Activated CD8-positive, alpha-beta T cell treated with anti-CD3 and anti-CD28 coated beads for 36 hours (primary cell): ENCODE results near the gene SUPT3H. TPM values are rescaled to one million over a fixed set of nuclear protein-coding genes. Genes with fewer than 3 reads are reported as not detected.

Source experiments
- ATAC-seq: fragments of 200-7000 bp; cut with Tn5 transposase; one replicate; pipeline ENCODE4 v1.10.0; 2021; ENCODE audit warnings: mild to moderate bottlenecking, moderate library complexity
- CTCF ChIA-PET: fragments of 350-600 bp; sonication (Branson Sonifier 250); formaldehyde crosslinking; loops from one replicate; lab custom pipeline; 2021; ENCODE audit warnings: antibody characterized with exemption; lab: Charles Lee
- POLR2A ChIA-PET: fragments of 350-600 bp; sonication (Branson Sonifier 250); formaldehyde crosslinking; loops from one replicate; lab custom pipeline; 2021; ENCODE audit warnings: antibody characterized with exemption; lab: Charles Lee
- DNase-seq: peaks from one replicate; pipeline ENCODE4 v3.0.0-alpha.2; 2020
- H3K27ac Mint-ChIP-seq: one replicate; pipeline ENCODE4 v1.8.0; 2021; ENCODE audit warnings: mild to moderate bottlenecking, mixed read lengths
- H3K27me3 Mint-ChIP-seq: one replicate; pipeline ENCODE4 v1.8.0; 2021; ENCODE audit warnings: mixed read lengths
- H3K36me3 Mint-ChIP-seq: one replicate; pipeline ENCODE4 v1.8.0; 2021; ENCODE audit warnings: low read depth, mixed read lengths
- H3K4me1 Mint-ChIP-seq: one replicate; pipeline ENCODE4 v1.8.0; 2021; ENCODE audit warnings: low read depth, mixed read lengths
- H3K4me3 Mint-ChIP-seq: one replicate; pipeline ENCODE4 v1.8.0; 2021; ENCODE audit warnings: mild to moderate bottlenecking, moderate library complexity, mixed read lengths
- H3K9me3 Mint-ChIP-seq: one replicate; pipeline ENCODE4 v1.8.0; 2021; ENCODE audit warnings: mixed read lengths
- CTCF ChIP-seq: fragments of 200-600 bp; IDR thresholded peaks from one replicate; pipeline ENCODE4 v1.8.0; 2022; ENCODE audit warnings: antibody characterized with exemption, mild to moderate bottlenecking
- intact Hi-C: fragments of 100-400 bp; cut with micrococcal nuclease; formaldehyde crosslinking; loops from one replicate; pipeline ENCODE4 v1.10.0; 2022
- total RNA-seq, 2 experiments: library from RNA; stranded (reverse); gene quantifications; one replicate each; pipeline ENCODE4 v1.2.3, GENCODE V29; 2021

SUPT3H gene
- total RNA-seq, 2 experiments from 2014 or later, result 20.0 to 20.2 TPM

GRCh38 chr6:44833248-44833647 lies 544.5 kb downstream of the SUPT3H start:
- H3K4me1 Mint-ChIP-seq, result peaks cover 37% of the 10 kb centered on the region
- H3K27ac Mint-ChIP-seq, result no peak overlapping the region
- no peak for TF ChIP-seq CTCF
- ChIA-PET POLR2A (no interaction called here), CTCF (no interaction called here)
- ATAC-seq (no peak), DNase-seq (no peak)
- H3K9me3 Mint-ChIP-seq, result no peaks in the 10 kb centered on the region
- H3K36me3 Mint-ChIP-seq, result peaks cover 2% of the 10 kb centered on the region
- intact Hi-C loops, result no loop called here
- H3K4me3 Mint-ChIP-seq, result no peak overlapping the region
- no peaks in the 10 kb centered on the region for H3K27me3 Mint-ChIP-seq

- no peak overlapping the region for H3K4me3 Mint-ChIP-seq
- no peaks in the 10 kb centered on the region for H3K9me3 Mint-ChIP-seq
- no peak overlapping the region for H3K27ac Mint-ChIP-seq
- CTCF ChIA-PET, result interaction anchor here (0.6 kb wide), 1 partner anchor 273 kb away, joined by 3 read pairs; no protein-coding TSS in a partner anchor
- H3K27me3 Mint-ChIP-seq, result no peaks in the 10 kb centered on the region
- ATAC-seq (no peak), DNase-seq (no peak)
- no peak for TF ChIP-seq CTCF
- POLR2A ChIA-PET, result no interaction called here
- H3K4me1 Mint-ChIP-seq, result peaks cover 35% of the 10 kb centered on the region
- intact Hi-C loops, result no loop called here
- H3K36me3 Mint-ChIP-seq, result peaks cover 3% of the 10 kb centered on the region
Observed at GRCh38 chr6:44831002-44831610, 546.6 kb downstream of the SUPT3H start.

- POLR2A ChIA-PET, result no interaction called here
- Mint-ChIP-seq H3K4me1 (peaks cover 35% of the 10 kb centered on the region), H3K4me3 (no peak overlapping the region)
Observed at GRCh38 chr6:44829836-44830235, 547.9 kb downstream of the SUPT3H start.

GRCh38 chr6:44828780-44829179 lies 549.0 kb downstream of the SUPT3H start:
- intact Hi-C loops, result no loop called here
- Mint-ChIP-seq H3K36me3 (peaks cover 5% of the 10 kb centered on the region), H3K9me3 (no peaks in the 10 kb centered on the region), H3K4me1 (peaks cover 35% of the 10 kb centered on the region), H3K27me3 (no peaks in the 10 kb centered on the region), H3K4me3 (no peak overlapping the region), H3K27ac (peak overlapping the region; percentile 30)
- no peak for TF ChIP-seq CTCF
- no peak for DNase-seq
- ATAC-seq, result no peak
- POLR2A ChIA-PET, result no interaction called here
- CTCF ChIA-PET, result no interaction called here

More at GRCh38 chr6:44829836-44830235, 547.9 kb downstream of the SUPT3H start:
- DNase-seq (no peak), ATAC-seq (no peak)
- intact Hi-C loops, result no loop called here
- H3K27ac Mint-ChIP-seq, result peak overlapping the region; percentile 57
- no peaks in the 10 kb centered on the region for H3K9me3 Mint-ChIP-seq
- H3K36me3 Mint-ChIP-seq, result peaks cover 5% of the 10 kb centered on the region
- CTCF ChIA-PET, result no interaction called here
- H3K27me3 Mint-ChIP-seq, result no peaks in the 10 kb centered on the region
- no peak for TF ChIP-seq CTCF

GRCh38 chr6:44826025-44826676 lies 551.6 kb downstream of the SUPT3H start:
- intact Hi-C loops, result no loop called here
- Mint-ChIP-seq H3K27me3 (no peaks in the 10 kb centered on the region), H3K4me3 (no peak overlapping the region), H3K9me3 (no peaks in the 10 kb centered on the region), H3K27ac (no peak overlapping the region), H3K36me3 (peaks cover 7% of the 10 kb centered on the region), H3K4me1 (peaks cover 23% of the 10 kb centered on the region)
- CTCF ChIA-PET, result no interaction called here
- POLR2A ChIA-PET, result no interaction called here
- ATAC-seq, result no peak
- TF ChIP-seq CTCF, result no peak
- no peak for DNase-seq
